ENCODE data around the gene RAPGEF6.

The RAPGEF6 gene

GRCh38 chr5:131564229-131564652 is 70.8 kb downstream of the RAPGEF6 start:
- no peak for DNase-seq (ENCODE audit: low spot score)
- TF ChIP-seq, protein P1, sequence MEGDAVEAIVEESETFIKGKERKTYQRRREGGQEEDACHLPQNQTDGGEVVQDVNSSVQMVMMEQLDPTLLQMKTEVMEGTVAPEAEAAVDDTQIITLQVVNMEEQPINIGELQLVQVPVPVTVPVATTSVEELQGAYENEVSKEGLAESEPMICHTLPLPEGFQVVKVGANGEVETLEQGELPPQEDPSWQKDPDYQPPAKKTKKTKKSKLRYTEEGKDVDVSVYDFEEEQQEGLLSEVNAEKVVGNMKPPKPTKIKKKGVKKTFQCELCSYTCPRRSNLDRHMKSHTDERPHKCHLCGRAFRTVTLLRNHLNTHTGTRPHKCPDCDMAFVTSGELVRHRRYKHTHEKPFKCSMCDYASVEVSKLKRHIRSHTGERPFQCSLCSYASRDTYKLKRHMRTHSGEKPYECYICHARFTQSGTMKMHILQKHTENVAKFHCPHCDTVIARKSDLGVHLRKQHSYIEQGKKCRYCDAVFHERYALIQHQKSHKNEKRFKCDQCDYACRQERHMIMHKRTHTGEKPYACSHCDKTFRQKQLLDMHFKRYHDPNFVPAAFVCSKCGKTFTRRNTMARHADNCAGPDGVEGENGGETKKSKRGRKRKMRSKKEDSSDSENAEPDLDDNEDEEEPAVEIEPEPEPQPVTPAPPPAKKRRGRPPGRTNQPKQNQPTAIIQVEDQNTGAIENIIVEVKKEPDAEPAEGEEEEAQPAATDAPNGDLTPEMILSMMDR (IDR thresholded peaks at IDR 0.05; ENCODE audit: borderline replicate concordance, control extremely low read depth, extremely low read depth, insufficient read depth, missing control alignments), result no peak
- in situ Hi-C loops (cut with MboI; ENCODE audit: low sequenced_read_pairs, unreplicated experiment), result no loop called here

GRCh38 chr5:131563434-131564228 is 71.4 kb downstream of the RAPGEF6 start:
- in situ Hi-C loops (cut with MboI; ENCODE audit: low sequenced_read_pairs, unreplicated experiment), result no loop called here
- TF ChIP-seq, protein P1 (IDR thresholded peaks at IDR 0.05; ENCODE audit: borderline replicate concordance, control extremely low read depth, extremely low read depth, insufficient read depth, missing control alignments), result no peak
- DNase-seq (ENCODE audit: low spot score), result no peak

DNA sequence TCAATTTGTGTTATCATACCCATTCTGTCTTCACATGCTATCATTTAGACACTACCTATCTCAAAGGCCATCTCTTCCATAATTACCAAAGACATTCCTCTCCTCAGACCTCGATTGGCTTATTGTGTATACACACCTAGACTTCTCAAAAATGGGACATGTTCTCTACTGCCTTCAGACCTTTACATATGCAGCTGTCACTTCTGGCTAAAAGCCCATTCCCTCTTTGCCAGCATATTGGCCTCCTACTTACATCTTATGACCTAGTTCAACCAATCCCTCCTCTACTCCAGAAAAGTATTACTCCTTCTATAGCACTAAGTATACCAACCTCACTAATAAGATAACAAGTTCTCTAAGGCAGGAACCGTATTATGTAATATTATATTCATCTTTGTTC is 84.4 kb downstream of the RAPGEF6 start:
- TF ChIP-seq, protein P1 (IDR thresholded peaks at IDR 0.05; ENCODE audit: borderline replicate concordance, control extremely low read depth, extremely low read depth, insufficient read depth, missing control alignments), result no peak
- DNase-seq (ENCODE audit: low spot score), result no peak
- in situ Hi-C loops (cut with MboI; ENCODE audit: low sequenced_read_pairs, unreplicated experiment), result no loop called here

GRCh38 chr5:131548176-131548575 is 86.9 kb downstream of the RAPGEF6 start:
- in situ Hi-C loops (cut with MboI; ENCODE audit: low sequenced_read_pairs, unreplicated experiment), result no loop called here
- TF ChIP-seq, protein P1 (IDR thresholded peaks at IDR 0.05; ENCODE audit: borderline replicate concordance, control extremely low read depth, extremely low read depth, insufficient read depth, missing control alignments), result no peak
- DNase-seq (ENCODE audit: low spot score), result no peak

- no peak for DNase-seq (ENCODE audit: low spot score)
- in situ Hi-C loops (cut with MboI; ENCODE audit: low sequenced_read_pairs, unreplicated experiment), result no loop called here
- TF ChIP-seq, protein P1 (IDR thresholded peaks at IDR 0.05; ENCODE audit: borderline replicate concordance, control extremely low read depth, extremely low read depth, insufficient read depth, missing control alignments), result no peak
These were observed 89.2 kb downstream of the RAPGEF6 start for GRCh38 chr5:131545845-131546244.

- TF ChIP-seq, protein P1 (IDR thresholded peaks at IDR 0.05; ENCODE audit: borderline replicate concordance, control extremely low read depth, extremely low read depth, insufficient read depth, missing control alignments), result no peak
- in situ Hi-C loops (cut with MboI; ENCODE audit: low sequenced_read_pairs, unreplicated experiment), result no loop called here
- DNase-seq (ENCODE audit: low spot score), result no peak
These were observed 92.3 kb downstream of the RAPGEF6 start for GRCh38 chr5:131542723-131543122.
